GM12875 (cell line): Measurements from ENCODE around the gene ITPR1.

Experiments used
- H3K4me3 ChIP-seq: one replicate; pipeline ENCODE4 v1.5.1; 2011; ENCODE audit warnings: low read depth, low read length, control low read depth
- CTCF ChIP-seq: IDR thresholded peaks from 2 replicates; pipeline ENCODE4 v1.5.1; 2011; ENCODE audit warnings: low read depth, mild to moderate bottlenecking, control low read depth, inconsistent platforms, low read length, moderate library complexity, borderline replicate concordance; ENCODE audit not compliant: insufficient read depth

ITPR1 gene

GRCh38 chr3:4497005-4497692 is 4.0 kb downstream of the ITPR1 start:
- TF ChIP-seq CTCF = no peak
- no peak overlapping the region for H3K4me3 ChIP-seq

GRCh38 chr3:4497843-4498324 is 4.7 kb downstream of the ITPR1 start:
- TF ChIP-seq CTCF = no peak
- H3K4me3 ChIP-seq = no peak overlapping the region

- H3K4me3 ChIP-seq = no peak overlapping the region
- no peak for TF ChIP-seq CTCF
These were observed 5.3 kb downstream of the ITPR1 start for GRCh38 chr3:4498446-4498845.

GRCh38 chr3:4501437-4501836 is 8.3 kb downstream of the ITPR1 start:
- no peak overlapping the region for H3K4me3 ChIP-seq
- TF ChIP-seq CTCF = no peak

- no peak overlapping the region for H3K4me3 ChIP-seq
- TF ChIP-seq CTCF = no peak
These were observed 8.8 kb downstream of the ITPR1 start for GRCh38 chr3:4501927-4502326.

GRCh38 chr3:4503050-4503449 is 9.9 kb downstream of the ITPR1 start:
- H3K4me3 ChIP-seq = no peak overlapping the region
- no peak for TF ChIP-seq CTCF
